ENCODE measurements around the gene ZNF862. TPM values are rescaled to one million over a fixed set of nuclear protein-coding genes. Genes with fewer than 3 reads are reported as not detected.

Gene ZNF862
- total and polyA plus RNA-seq, 2 of the 8 experiments (the other 6 are each of a cell fraction or from before 2014, with no cell fraction given): 1.8 to 3.9 TPM

DNA sequence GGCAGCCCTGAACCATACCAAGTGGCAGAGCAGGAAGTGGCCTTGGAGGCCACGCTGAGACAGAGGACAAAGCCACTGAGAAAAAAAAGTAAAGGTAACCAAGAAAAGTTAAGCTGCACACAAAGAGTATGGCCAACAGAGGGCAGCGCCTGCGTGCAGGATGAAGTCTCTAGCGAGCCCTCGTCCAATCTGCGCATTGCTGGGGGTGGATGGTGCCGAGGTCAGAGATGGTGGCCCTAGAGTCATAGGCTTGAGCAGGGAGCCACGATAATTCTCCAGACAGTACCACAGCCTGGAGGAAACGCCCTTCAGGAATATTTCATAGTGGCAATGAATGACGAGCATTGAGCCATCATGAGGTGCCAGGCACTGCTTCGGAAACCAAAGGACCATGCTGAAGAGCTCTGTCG, 45.3 kb downstream of the ZNF862 start:
- no peaks in the 10 kb centered on the region for H3K23me2 ChIP-seq (ENCODE audit: low read depth, low read length)
- no peak overlapping the region for H3K27ac ChIP-seq (ENCODE audit: low read depth, low read length)
- POLR2A ChIA-PET (ENCODE audit: partially characterized antibody): no interaction called here
- TF ChIP-seq YY1 (IDR thresholded peaks at IDR 0.05; ENCODE audit: low read depth, low read length) (peak; percentile 22; the same call in 1 of the 2 replicates), KDM1A (IDR thresholded peaks at IDR 0.05; ENCODE audit: borderline replicate concordance, low read length) (peak; percentile 29; the same call in 1 of the 2 replicates), JUN (IDR thresholded peaks at IDR 0.05; ENCODE audit: low read depth, low read length) (no peak), RAD21 (IDR thresholded peaks at IDR 0.05 in 1 of 2, conservative IDR thresholded peaks at IDR 0.05 in 1 of 2; ENCODE audit: low read depth in 2 of 2, low read length in 2 of 2) (peak; percentile 93 to 95), CREB1 (IDR thresholded peaks at IDR 0.05) (no peak; the same call in 1 of the 2 replicates), JUND (IDR thresholded peaks at IDR 0.05; ENCODE audit: low read length) (0 out of 2 replicates have a peak, but pooled peaks have one; percentile 25)
- TF ChIP-seq, protein P1, sequence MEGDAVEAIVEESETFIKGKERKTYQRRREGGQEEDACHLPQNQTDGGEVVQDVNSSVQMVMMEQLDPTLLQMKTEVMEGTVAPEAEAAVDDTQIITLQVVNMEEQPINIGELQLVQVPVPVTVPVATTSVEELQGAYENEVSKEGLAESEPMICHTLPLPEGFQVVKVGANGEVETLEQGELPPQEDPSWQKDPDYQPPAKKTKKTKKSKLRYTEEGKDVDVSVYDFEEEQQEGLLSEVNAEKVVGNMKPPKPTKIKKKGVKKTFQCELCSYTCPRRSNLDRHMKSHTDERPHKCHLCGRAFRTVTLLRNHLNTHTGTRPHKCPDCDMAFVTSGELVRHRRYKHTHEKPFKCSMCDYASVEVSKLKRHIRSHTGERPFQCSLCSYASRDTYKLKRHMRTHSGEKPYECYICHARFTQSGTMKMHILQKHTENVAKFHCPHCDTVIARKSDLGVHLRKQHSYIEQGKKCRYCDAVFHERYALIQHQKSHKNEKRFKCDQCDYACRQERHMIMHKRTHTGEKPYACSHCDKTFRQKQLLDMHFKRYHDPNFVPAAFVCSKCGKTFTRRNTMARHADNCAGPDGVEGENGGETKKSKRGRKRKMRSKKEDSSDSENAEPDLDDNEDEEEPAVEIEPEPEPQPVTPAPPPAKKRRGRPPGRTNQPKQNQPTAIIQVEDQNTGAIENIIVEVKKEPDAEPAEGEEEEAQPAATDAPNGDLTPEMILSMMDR (IDR thresholded peaks at IDR 0.05; ENCODE audit: control extremely low read depth in 1 of 3, insufficient read depth in 1 of 3, low read depth in 1 of 3, low read length in 3 of 3): peak; percentile 74 to 91 (median 88)
- TF ChIP-seq, protein P2, sequence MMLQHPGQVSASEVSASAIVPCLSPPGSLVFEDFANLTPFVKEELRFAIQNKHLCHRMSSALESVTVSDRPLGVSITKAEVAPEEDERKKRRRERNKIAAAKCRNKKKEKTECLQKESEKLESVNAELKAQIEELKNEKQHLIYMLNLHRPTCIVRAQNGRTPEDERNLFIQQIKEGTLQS (IDR thresholded peaks at IDR 0.05; ENCODE audit: insufficient read depth, low read depth, low read length): no peak
- TF ChIP-seq, protein P3, sequence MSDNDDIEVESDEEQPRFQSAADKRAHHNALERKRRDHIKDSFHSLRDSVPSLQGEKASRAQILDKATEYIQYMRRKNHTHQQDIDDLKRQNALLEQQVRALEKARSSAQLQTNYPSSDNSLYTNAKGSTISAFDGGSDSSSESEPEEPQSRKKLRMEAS (IDR thresholded peaks at IDR 0.05): 0 out of 2 replicates have a peak, but pooled peaks have one; percentile 25

More for the DNA sequence above, 45.3 kb downstream of the ZNF862 start:
- peaks cover 0 to 1% of the 10 kb centered on the region in 2 experiments for H4K20me1 ChIP-seq (replicated peaks in 1 of 2; ENCODE audit: control insufficient read depth in 1 of 2, insufficient read depth in 2 of 2, low read length in 2 of 2)
- H3K23ac ChIP-seq (ENCODE audit: insufficient read length): no peak overlapping the region
- 57% methylated on average over 12 of the region's 12 CpGs; no CpG with 5 or more reads in 1 of the 2 experiments for WGBS, 2 experiments (ENCODE audit: extremely low coverage in 1 of 2, insufficient coverage in 1 of 2, insufficient read length in 1 of 2, insufficient replicate concordance in 2 of 2, low coverage in 1 of 2, low lambda C conversion rate in 2 of 2, missing lambda C conversion rate in 1 of 2)
- H3K4me1 ChIP-seq (replicated peaks in 1 of 4; ENCODE audit: control insufficient read depth in 3 of 4, insufficient read depth in 4 of 4, low read length in 3 of 4): peaks cover 5 to 9% (median 5%) of the 10 kb centered on the region in 4 experiments; a peak in 6 of 7 replicates
- no peak overlapping the region for H4K5ac ChIP-seq (ENCODE audit: insufficient read length, low read depth, low read length)
- H3K27me3 ChIP-seq (replicated peaks in 1 of 4; ENCODE audit: control insufficient read depth in 3 of 4, extremely low read depth in 1 of 4, insufficient read depth in 3 of 4, low read length in 3 of 4): no peaks in the 10 kb centered on the region
- no peaks in the 10 kb centered on the region for H3K9me3 ChIP-seq (ENCODE audit: insufficient read depth in 2 of 2, low read depth in 1 of 2, low read length in 1 of 2)
- H3K14ac ChIP-seq (ENCODE audit: insufficient read length): no peak overlapping the region
- no peak overlapping the region for H3K4me2 ChIP-seq (ENCODE audit: insufficient read depth in 1 of 2, low read depth in 2 of 2, low read length in 2 of 2)
- H4K91ac ChIP-seq (replicated peaks; ENCODE audit: insufficient read length, low read length): no peak overlapping the region
- no peak overlapping the region for H3K4me3 ChIP-seq (ENCODE audit: extremely low read depth in 1 of 4, insufficient read depth in 2 of 4, low read depth in 3 of 4, low read length in 4 of 4)
- H4K8ac ChIP-seq (ENCODE audit: extremely low read depth, insufficient read depth, low read length): peak overlapping the region; percentile 22; the same call in 1 of the 2 replicates
- H2BK5ac ChIP-seq (ENCODE audit: low read depth, low read length): no peak overlapping the region
- CTCF ChIA-PET (ENCODE audit: partially characterized antibody): interaction anchor here (0.7 to 7.0 kb wide), 22 partner anchors 9 to 161 kb away, joined by 3 to 68 read pairs (median 4); no protein-coding TSS in a partner anchor
- H2BK20ac ChIP-seq (ENCODE audit: low read length): no peak overlapping the region
- H2AFZ ChIP-seq (ENCODE audit: low read length): no peak overlapping the region
- H3K36me3 ChIP-seq (ENCODE audit: control insufficient read depth in 2 of 4, insufficient read depth in 4 of 4, low read length in 3 of 4): no peaks in the 10 kb centered on the region; a peak in 1 of 8 replicates
- FAIRE-seq (peak; percentile 88), DNase-seq (ENCODE audit: low read depth in 1 of 2, low spot score in 2 of 2) (peak; percentile 29 to 77)
- no peaks in the 10 kb centered on the region for H3K79me1 ChIP-seq (ENCODE audit: low read depth, low read length)
- H3K56ac ChIP-seq (replicated peaks; ENCODE audit: insufficient read length, low read depth, low read length): no peak overlapping the region
- no peak overlapping the region for H2BK120ac ChIP-seq (replicated peaks; ENCODE audit: low read depth, low read length)
- H3K4ac ChIP-seq (replicated peaks; ENCODE audit: insufficient read length, low read depth, low read length): no peak overlapping the region
- H2AK5ac ChIP-seq (ENCODE audit: low read depth, low read length): no peak overlapping the region
- no peaks in the 10 kb centered on the region for H3K79me2 ChIP-seq (ENCODE audit: control insufficient read depth in 1 of 2, insufficient read depth in 2 of 2, low read length in 2 of 2)
- no peak overlapping the region for H3K9ac ChIP-seq (replicated peaks in 1 of 4; ENCODE audit: extremely low read depth in 1 of 4, low read depth in 3 of 4, low read length in 3 of 4)
- 0 out of 2 replicates have a peak overlapping the region, but pooled peaks have one; percentile 38 for H3K18ac ChIP-seq (ENCODE audit: extremely low read depth, low read length)
- no peak overlapping the region for H2BK12ac ChIP-seq (ENCODE audit: low read depth, low read length)
- peak overlapping the region; percentile 54; the same call in 1 of the 2 replicates for H2BK15ac ChIP-seq (ENCODE audit: low read length)
